ENCODE data around the gene PDCD4.
A peak's percentile ranks its signal among the peaks of the same experiment; 100 is the strongest.

- TF ChIP-seq CTCF (conservative IDR thresholded peaks at IDR 0.05 in 1 of 2, IDR thresholded peaks at IDR 0.05 in 1 of 2; ENCODE audit: extremely low read depth in 1 of 2, insufficient read depth in 1 of 2, low read depth in 1 of 2, low read length in 2 of 2) (peak in 1 of 2 donors; percentile 44), EZH2 (IDR thresholded peaks at IDR 0.05; ENCODE audit: borderline replicate concordance, low read length) (no peak)
Measured at GRCh38 chr10:110919349-110919931, 47.7 kb downstream of the PDCD4 start, which contains the start of gene SHOC2.
